ENCODE data around the gene BRINP2. TPM values are rescaled to one million over a fixed set of nuclear protein-coding genes. Genes with fewer than 3 reads are reported as not detected.

The BRINP2 gene
- total RNA-seq, 1 experiment from 2014 or later, result 0.24 TPM

DNA sequence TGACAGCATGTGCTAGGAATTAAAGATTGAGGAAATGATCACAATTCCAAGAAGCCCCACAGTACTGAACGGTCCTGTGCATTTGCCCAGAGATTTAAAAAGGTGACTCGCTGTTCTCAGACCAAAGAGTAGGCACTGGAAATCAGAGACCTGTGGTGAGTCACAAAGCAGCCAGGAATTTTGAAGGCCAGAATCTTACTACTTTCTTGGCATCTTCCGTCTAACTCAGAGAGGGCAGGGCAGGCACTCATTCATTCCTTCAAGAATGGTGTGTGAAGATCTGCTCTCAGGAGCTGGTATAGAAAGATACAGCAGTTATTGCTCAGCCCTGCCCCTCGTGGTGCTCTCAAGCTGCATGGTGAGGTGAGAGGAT lies 57.9 kb downstream of the BRINP2 start (continued):
- TF ChIP-seq SP1 (CRISPR knock-in tag; conservative IDR thresholded peaks at IDR 0.05) (no peak), NFE2L1 (CRISPR knock-in tag; IDR thresholded peaks at IDR 0.05) (no peak)

- TF ChIP-seq TP53 (CRISPR knock-in tag; IDR thresholded peaks at IDR 0.05) (no peak), CREB1 (CRISPR knock-in tag; IDR thresholded peaks at IDR 0.05) (no peak), ATF2 (CRISPR knock-in tag; IDR thresholded peaks at IDR 0.05; ENCODE audit: borderline replicate concordance, low read depth) (no peak)
- TF ChIP-seq, protein P1, sequence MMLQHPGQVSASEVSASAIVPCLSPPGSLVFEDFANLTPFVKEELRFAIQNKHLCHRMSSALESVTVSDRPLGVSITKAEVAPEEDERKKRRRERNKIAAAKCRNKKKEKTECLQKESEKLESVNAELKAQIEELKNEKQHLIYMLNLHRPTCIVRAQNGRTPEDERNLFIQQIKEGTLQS (CRISPR knock-in tag; conservative IDR thresholded peaks at IDR 0.05), result no peak
- TF ChIP-seq, protein P2, sequence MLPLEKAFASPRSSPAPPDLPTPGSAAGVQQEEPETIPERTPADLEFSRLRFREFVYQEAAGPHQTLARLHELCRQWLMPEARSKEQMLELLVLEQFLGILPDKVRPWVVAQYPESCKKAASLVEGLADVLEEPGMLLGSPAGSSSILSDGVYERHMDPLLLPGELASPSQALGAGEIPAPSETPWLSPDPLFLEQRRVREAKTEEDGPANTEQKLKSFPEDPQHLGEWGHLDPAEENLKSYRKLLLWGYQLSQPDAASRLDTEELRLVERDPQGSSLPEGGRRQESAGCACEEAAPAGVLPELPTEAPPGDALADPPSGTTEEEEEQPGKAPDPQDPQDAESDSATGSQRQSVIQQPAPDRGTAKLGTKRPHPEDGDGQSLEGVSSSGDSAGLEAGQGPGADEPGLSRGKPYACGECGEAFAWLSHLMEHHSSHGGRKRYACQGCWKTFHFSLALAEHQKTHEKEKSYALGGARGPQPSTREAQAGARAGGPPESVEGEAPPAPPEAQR (CRISPR knock-in tag; IDR thresholded peaks at IDR 0.05), result no peak
- ChIA-PET CTCF (interaction anchor here (1.4 kb wide), 1 partner anchor 48 kb away, joined by 5 read pairs; no protein-coding TSS in a partner anchor), POLR2A (no interaction called here)
- H3K9me3 Mint-ChIP-seq, result no peaks in the 10 kb centered on the region
- peaks cover 4% of the 10 kb centered on the region; the same call in 1 of the 2 replicates for H3K4me1 Mint-ChIP-seq
- peak; percentile 56 for ATAC-seq
- H3K27me3 Mint-ChIP-seq (ENCODE audit: low read depth), result no peaks in the 10 kb centered on the region
- peak; percentile 15 for DNase-seq (ENCODE audit: low spot score)
- no peak overlapping the region for H3K4me3 Mint-ChIP-seq
- no peaks in the 10 kb centered on the region for H3K36me3 Mint-ChIP-seq
- no peak overlapping the region for H3K27ac Mint-ChIP-seq
These were observed 59.0 kb downstream of the BRINP2 start for GRCh38 chr1:177229781-177230180.

DNA sequence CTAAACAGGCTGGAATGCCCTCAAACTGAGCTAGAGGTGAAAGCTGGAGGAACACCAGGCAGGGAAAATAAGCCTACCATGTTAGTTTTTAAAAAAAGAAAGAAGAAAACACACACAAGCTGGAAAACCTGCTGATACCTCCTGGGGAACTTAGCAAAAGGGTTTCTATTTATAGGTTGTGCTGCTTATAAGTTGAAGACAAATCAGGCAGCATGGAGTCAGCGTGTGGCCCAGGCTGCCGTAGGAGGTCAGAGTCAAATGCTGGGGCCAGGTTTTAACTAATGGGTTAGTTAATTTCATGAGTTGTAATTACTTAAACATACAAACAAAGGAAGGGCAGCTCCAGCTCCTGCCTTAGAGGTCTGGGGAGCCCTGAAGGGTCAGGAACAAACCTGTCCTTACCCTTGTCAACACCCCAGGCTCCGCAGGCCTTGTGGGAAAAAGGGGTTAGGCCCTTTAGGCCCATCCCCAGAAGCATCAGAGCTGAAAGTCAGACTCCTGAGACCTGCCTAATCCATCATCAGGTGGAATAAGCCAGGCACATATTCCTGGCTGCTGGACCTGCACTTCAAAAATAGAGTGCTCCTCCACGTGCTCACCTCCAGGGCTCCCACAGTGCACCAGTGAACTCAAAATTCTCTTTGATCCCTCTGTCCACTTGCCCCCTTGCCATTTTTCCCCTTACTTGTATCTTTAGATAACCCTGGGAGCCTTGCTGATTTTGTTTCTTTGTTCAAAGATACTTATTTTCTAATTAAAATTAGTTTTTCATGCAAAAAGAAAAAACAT lies 59.7 kb downstream of the BRINP2 start:
- ATAC-seq, result no peak; the same call in 1 of the 2 replicates
- no peaks in the 10 kb centered on the region for H3K27me3 Mint-ChIP-seq (ENCODE audit: low read depth)
- H3K4me1 Mint-ChIP-seq, result peaks cover 4% of the 10 kb centered on the region; the same call in 1 of the 2 replicates
- H3K36me3 Mint-ChIP-seq, result no peaks in the 10 kb centered on the region
- no peak overlapping the region for H3K27ac Mint-ChIP-seq
- POLR2A ChIA-PET, result no interaction called here
- CTCF ChIA-PET, result interaction anchor here (0.5 to 1.4 kb wide), 3 partner anchors 48 to 645 kb away, joined by 4 to 6 read pairs (median 5); no protein-coding TSS in a partner anchor
- DNase-seq (ENCODE audit: low spot score), result no peak
- no peak overlapping the region for H3K4me3 Mint-ChIP-seq
- TF ChIP-seq ERG (CRISPR knock-in tag; IDR thresholded peaks at IDR 0.05), result no peak
- TF ChIP-seq CREB1 (CRISPR knock-in tag; IDR thresholded peaks at IDR 0.05), result no peak
- TF ChIP-seq NFYB (CRISPR knock-in tag; conservative IDR thresholded peaks at IDR 0.05; ENCODE audit: low read depth), result no peak
- no peak for TF ChIP-seq ZNF416 (CRISPR knock-in tag; IDR thresholded peaks at IDR 0.05)
- no peak for TF ChIP-seq SP1 (CRISPR knock-in tag; conservative IDR thresholded peaks at IDR 0.05)
- TF ChIP-seq TEAD1 (CRISPR knock-in tag; IDR thresholded peaks at IDR 0.05), result no peak
- TF ChIP-seq, protein P3, sequence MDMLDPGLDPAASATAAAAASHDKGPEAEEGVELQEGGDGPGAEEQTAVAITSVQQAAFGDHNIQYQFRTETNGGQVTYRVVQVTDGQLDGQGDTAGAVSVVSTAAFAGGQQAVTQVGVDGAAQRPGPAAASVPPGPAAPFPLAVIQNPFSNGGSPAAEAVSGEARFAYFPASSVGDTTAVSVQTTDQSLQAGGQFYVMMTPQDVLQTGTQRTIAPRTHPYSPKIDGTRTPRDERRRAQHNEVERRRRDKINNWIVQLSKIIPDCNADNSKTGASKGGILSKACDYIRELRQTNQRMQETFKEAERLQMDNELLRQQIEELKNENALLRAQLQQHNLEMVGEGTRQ (CRISPR knock-in tag; IDR thresholded peaks at IDR 0.05), result no peak
- TF ChIP-seq FOXK1 (CRISPR knock-in tag; IDR thresholded peaks at IDR 0.05), result no peak
- no peaks in the 10 kb centered on the region for H3K9me3 Mint-ChIP-seq

- DNase-seq (ENCODE audit: low spot score) (no peak), ATAC-seq (no peak)
- Mint-ChIP-seq H3K4me1 (peaks cover 12% of the 10 kb centered on the region), H3K27me3 (ENCODE audit: low read depth) (no peaks in the 10 kb centered on the region), H3K36me3 (no peaks in the 10 kb centered on the region), H3K9me3 (no peaks in the 10 kb centered on the region), H3K4me3 (no peak overlapping the region), H3K27ac (no peak overlapping the region)
- CTCF ChIA-PET, result interaction anchor here (0.9 to 1.0 kb wide), 2 partner anchors 20 to 54 kb away, joined by 4 to 5 read pairs; no protein-coding TSS in a partner anchor
- POLR2A ChIA-PET, result no interaction called here
- TF ChIP-seq HMGXB4 (CRISPR knock-in tag; IDR thresholded peaks at IDR 0.05), result no peak
These were observed 64.6 kb downstream of the BRINP2 start for GRCh38 chr1:177235350-177235749.
